SK-N-MC (cell line): Measurements from ENCODE around the gene KIAA0513.

ENCODE experiments used
- DNase-seq: peaks from one replicate; pipeline ENCODE4 v3.0.0-alpha.2; 2011; ENCODE audit warnings: low read depth, low spot score
- H3K27ac ChIP-seq: fragments of 200-600 bp; sonication (generic); 2 replicates; pipeline ENCODE4 v1.5.1; 2016; ENCODE audit warnings: mixed run types
- H3K36me3 ChIP-seq: fragments of 200-600 bp; sonication (generic); 2 replicates; pipeline ENCODE4 v1.6.1; 2017; ENCODE audit warnings: antibody characterized with exemption, low read length, mixed read lengths; ENCODE audit not compliant: insufficient read depth
- H3K4me3 ChIP-seq: fragments of 200-600 bp; sonication (generic); 2 replicates; pipeline ENCODE4 v1.5.1; 2016
- H3K9ac ChIP-seq: fragments of 200-600 bp; sonication (generic); 2 replicates; pipeline ENCODE4 v1.8.0; 2017; ENCODE audit warnings: mixed run types, mixed read lengths; ENCODE audit not compliant: insufficient read length
- H3K9me3 ChIP-seq: fragments of 200-600 bp; sonication (generic); 2 replicates; pipeline ENCODE4 v1.6.1; 2017; ENCODE audit warnings: low read depth, mild to moderate bottlenecking, antibody characterized with exemption, low read length, moderate library complexity, mixed read lengths
- EZH2 ChIP-seq: fragments of 200-600 bp; sonication (generic); IDR thresholded peaks from one replicate; pipeline ENCODE4 v1.6.1; 2017; ENCODE audit warnings: antibody characterized with exemption
- FOXP2 ChIP-seq: optimal IDR thresholded peaks from 2 replicates; pipeline ENCODE3; 2011; ENCODE audit warnings: mild to moderate bottlenecking, moderate library complexity; ENCODE audit not compliant: insufficient read depth; ENCODE audit errors: extremely low read length, control extremely low read depth
- POLR2AphosphoS5 ChIP-seq: IDR thresholded peaks from 2 replicates; pipeline ENCODE4 v1.6.1; 2012; ENCODE audit warnings: mild to moderate bottlenecking, low read depth, low read length, borderline replicate concordance

KIAA0513 gene

GRCh38 chr16:84989749-84990620 lies 37.6 kb upstream of the KIAA0513 start:
- Histone ChIP-seq H3K27ac (no peak overlapping the region), H3K4me3 (no peak overlapping the region), H3K36me3 (peaks cover 5% of the 10 kb centered on the region; the same call in 1 of the 2 replicates), H3K9ac (no peak overlapping the region), H3K9me3 (no peaks in the 10 kb centered on the region)
- no peak for DNase-seq
- TF ChIP-seq FOXP2 = no peak
- TF ChIP-seq POLR2AphosphoS5 = no peak
- TF ChIP-seq EZH2 = no peak

- Histone ChIP-seq H3K9me3 (no peaks in the 10 kb centered on the region), H3K36me3 (peaks cover 5% of the 10 kb centered on the region; the same call in 1 of the 2 replicates), H3K27ac (no peak overlapping the region), H3K9ac (no peak overlapping the region), H3K4me3 (no peak overlapping the region)
- TF ChIP-seq FOXP2 (no peak), POLR2AphosphoS5 (no peak), EZH2 (no peak)
- no peak for DNase-seq
Observed at GRCh38 chr16:84990782-84991181, 36.8 kb upstream of the KIAA0513 start.

- no peak for DNase-seq
- Histone ChIP-seq H3K36me3 (peaks cover 5% of the 10 kb centered on the region; the same call in 1 of the 2 replicates), H3K9ac (no peak overlapping the region), H3K4me3 (no peak overlapping the region), H3K9me3 (no peaks in the 10 kb centered on the region), H3K27ac (0 out of 2 replicates have a peak overlapping the region, but pooled peaks have one; percentile 25)
- TF ChIP-seq POLR2AphosphoS5 (no peak), EZH2 (no peak), FOXP2 (no peak)
Observed at GRCh38 chr16:84992717-84993075, 34.9 kb upstream of the KIAA0513 start.

GRCh38 chr16:84993926-84994325 lies 33.7 kb upstream of the KIAA0513 start:
- H3K36me3 ChIP-seq = peaks cover 5% of the 10 kb centered on the region; the same call in 1 of the 2 replicates
- H3K27ac ChIP-seq = no peak overlapping the region
- TF ChIP-seq FOXP2 = no peak
- DNase-seq = no peak
- H3K9me3 ChIP-seq = no peaks in the 10 kb centered on the region
- H3K9ac ChIP-seq = no peak overlapping the region
- H3K4me3 ChIP-seq = no peak overlapping the region

- no peak for DNase-seq
- Histone ChIP-seq H3K36me3 (no peaks in the 10 kb centered on the region; the same call in 1 of the 2 replicates), H3K9me3 (no peaks in the 10 kb centered on the region), H3K4me3 (no peak overlapping the region), H3K9ac (no peak overlapping the region), H3K27ac (no peak overlapping the region)
- TF ChIP-seq FOXP2 = no peak
Observed at GRCh38 chr16:84995663-84996062, 31.9 kb upstream of the KIAA0513 start.

GRCh38 chr16:84996365-84996764 lies 31.2 kb upstream of the KIAA0513 start:
- H3K4me3 ChIP-seq = no peak overlapping the region
- H3K36me3 ChIP-seq = no peaks in the 10 kb centered on the region; the same call in 1 of the 2 replicates
- no peak overlapping the region for H3K27ac ChIP-seq
- no peaks in the 10 kb centered on the region for H3K9me3 ChIP-seq
- TF ChIP-seq EZH2 (no peak), FOXP2 (no peak), POLR2AphosphoS5 (no peak)
- H3K9ac ChIP-seq = no peak overlapping the region
- DNase-seq = no peak

- TF ChIP-seq POLR2AphosphoS5 = no peak
- no peak for TF ChIP-seq FOXP2
- TF ChIP-seq EZH2 = no peak
- no peaks in the 10 kb centered on the region for H3K9me3 ChIP-seq
- H3K36me3 ChIP-seq = no peaks in the 10 kb centered on the region; the same call in 1 of the 2 replicates
- H3K27ac ChIP-seq = no peak overlapping the region
- H3K9ac ChIP-seq = no peak overlapping the region
- no peak for DNase-seq
- H3K4me3 ChIP-seq = no peak overlapping the region
Observed at GRCh38 chr16:84999200-84999599, 28.4 kb upstream of the KIAA0513 start.

GRCh38 chr16:84999857-85000480 lies 27.6 kb upstream of the KIAA0513 start:
- Histone ChIP-seq H3K9me3 (no peaks in the 10 kb centered on the region), H3K36me3 (no peaks in the 10 kb centered on the region; the same call in 1 of the 2 replicates), H3K27ac (no peak overlapping the region), H3K4me3 (no peak overlapping the region), H3K9ac (no peak overlapping the region)
- DNase-seq = no peak
- no peak for TF ChIP-seq FOXP2
- TF ChIP-seq POLR2AphosphoS5 = no peak
- TF ChIP-seq EZH2 = no peak
